Mesenchymal stem cell (in vitro differentiated cells and primary cell): Measurements from ENCODE around the gene TMEM214.

Experiments used
- DNase-seq: peaks from one replicate; pipeline ENCODE4 v3.0.0-alpha.2; 2013
- H2AFZ ChIP-seq: one replicate; pipeline ENCODE4 v1.6.1; 2013; ENCODE audit warnings: low read depth, mild to moderate bottlenecking, control low read depth, inconsistent platforms, low read length, moderate library complexity
- H2AK5ac ChIP-seq: 2 replicates; pipeline ENCODE4 v1.6.1; 2013; ENCODE audit warnings: low read length, moderate library complexity, mild to moderate bottlenecking, inconsistent platforms; ENCODE audit not compliant: severe bottlenecking
- H2BK120ac ChIP-seq: one replicate; pipeline ENCODE4 v1.6.1; 2013; ENCODE audit warnings: low read depth, mild to moderate bottlenecking, inconsistent platforms, low read length, moderate library complexity
- H2BK12ac ChIP-seq, 2 experiments: one replicate each; pipeline ENCODE4 v1.6.1; 2013; ENCODE audit warnings: inconsistent platforms in 2 of 2, low read length in 2 of 2, mild to moderate bottlenecking in 2 of 2, moderate library complexity in 2 of 2, control low read depth in 1 of 2
- H2BK15ac ChIP-seq: one replicate; pipeline ENCODE4 v1.6.1; 2013; ENCODE audit warnings: mild to moderate bottlenecking, low read depth, inconsistent platforms; ENCODE audit not compliant: poor library complexity, severe bottlenecking
- H2BK5ac ChIP-seq: 2 replicates; pipeline ENCODE4 v1.6.1; 2013; ENCODE audit warnings: low read depth, mild to moderate bottlenecking, low read length, control low read depth, inconsistent platforms; ENCODE audit not compliant: poor library complexity, severe bottlenecking
- H3K14ac ChIP-seq, 2 experiments: one replicate each; pipeline ENCODE4 v1.6.1; 2013; ENCODE audit warnings: inconsistent platforms in 2 of 2, low read length in 2 of 2, control low read depth in 1 of 2, mild to moderate bottlenecking in 1 of 2, moderate library complexity in 1 of 2
- H3K18ac ChIP-seq, 2 experiments: one replicate each; pipeline ENCODE4 v1.6.1; 2013; ENCODE audit warnings: inconsistent platforms in 2 of 2, low read length in 2 of 2, control low read depth in 1 of 2, low read depth in 1 of 2, mild to moderate bottlenecking in 1 of 2
- H3K23ac ChIP-seq, 2 experiments: one replicate each; pipeline ENCODE4 v1.6.1; 2013; ENCODE audit warnings: inconsistent platforms in 2 of 2, low read length in 2 of 2, mild to moderate bottlenecking in 2 of 2, moderate library complexity in 2 of 2, control low read depth in 1 of 2
- H3K27ac ChIP-seq: 2 replicates; pipeline ENCODE4 v1.5.1; 2013; ENCODE audit warnings: mild to moderate bottlenecking, moderate library complexity, low read length, control low read depth, inconsistent platforms; ENCODE audit not compliant: poor library complexity, severe bottlenecking
- H3K27me3 ChIP-seq, 2 experiments: 2 replicates each; pipeline versions ENCODE4 v1.6.1 to v1.7.0; 2013; ENCODE audit warnings: low read length in 2 of 2, mild to moderate bottlenecking in 2 of 2, moderate library complexity in 2 of 2, control low read depth in 1 of 2, inconsistent platforms in 1 of 2; ENCODE audit not compliant: control insufficient read depth in 1 of 2, insufficient read depth in 1 of 2
- H3K36me3 ChIP-seq, 2 experiments: 2 replicates each; pipeline versions ENCODE4 v1.6.1 to v1.7.0; 2013; ENCODE audit warnings: low read length in 2 of 2, control low read depth in 1 of 2, inconsistent platforms in 1 of 2, low read depth in 1 of 2, mild to moderate bottlenecking in 1 of 2; ENCODE audit not compliant: insufficient read depth in 2 of 2, control insufficient read depth in 1 of 2
- H3K4ac ChIP-seq, 2 experiments: one replicate each; pipeline ENCODE4 v1.6.1; 2013; ENCODE audit warnings: inconsistent platforms in 2 of 2, low read length in 2 of 2, mild to moderate bottlenecking in 2 of 2, moderate library complexity in 2 of 2, control low read depth in 1 of 2, low read depth in 1 of 2
- H3K4me1 ChIP-seq: 2 replicates; pipeline ENCODE4 v1.6.1; 2013; ENCODE audit warnings: low read depth, low read length, control low read depth; ENCODE audit not compliant: control insufficient read depth, insufficient read depth
- H3K4me2 ChIP-seq: 2 replicates; pipeline ENCODE4 v1.6.1; 2013; ENCODE audit warnings: low read length, mild to moderate bottlenecking, inconsistent platforms; ENCODE audit not compliant: poor library complexity, severe bottlenecking
- H3K4me3 ChIP-seq, 2 experiments: 2 replicates each; pipeline versions ENCODE4 v1.5.1 to v1.7.0; 2013; ENCODE audit warnings: low read length in 2 of 2, mild to moderate bottlenecking in 2 of 2, control low read depth in 1 of 2, low read depth in 1 of 2; ENCODE audit not compliant: insufficient read depth in 1 of 2
- H3K79me1 ChIP-seq: replicated peaks from 2 replicates; pipeline ENCODE4 v1.6.1; 2013; ENCODE audit warnings: mild to moderate bottlenecking, control low read depth, low read length, inconsistent platforms; ENCODE audit not compliant: poor library complexity, severe bottlenecking
- H3K9ac ChIP-seq: 2 replicates; pipeline ENCODE4 v1.7.0; 2013; ENCODE audit warnings: mild to moderate bottlenecking, low read length, moderate library complexity
- H3K9me3 ChIP-seq: 2 replicates; pipeline ENCODE4 v1.7.0; 2013; ENCODE audit warnings: mild to moderate bottlenecking, low read length; ENCODE audit not compliant: control insufficient read depth
- H4K8ac ChIP-seq: one replicate; pipeline ENCODE4 v1.6.1; 2013; ENCODE audit warnings: inconsistent platforms, mild to moderate bottlenecking, low read length, moderate library complexity
- H4K91ac ChIP-seq: one replicate; pipeline ENCODE4 v1.6.1; 2013; ENCODE audit warnings: mild to moderate bottlenecking, low read length, inconsistent platforms
- WGBS: methylation state at CpG from one replicate; pipeline ENCODE4 v1.1.7; 2013; ENCODE audit warnings: mixed read lengths; 5-methylcytosine and 5-hydroxymethylcytosine counted together

Gene TMEM214

GRCh38 chr2:27078267-27079194, 45.8 kb downstream of the TMEM214 start, which contains the start of gene EMILIN1:
Gene EMILIN1, plus strand, starts transcription at chr2:27078615. Its CDS starts 451 bp downstream, at chr2:27079066.
- no peak within 1 kb of the TSS for H2AK5ac ChIP-seq
- WGBS, result 11% methylated on average over 39 of the region's 41 CpGs
- H2BK15ac ChIP-seq, result peak within 1 kb of the TSS; percentile 39
- no peak within 1 kb of the TSS for H2BK5ac ChIP-seq
- peak within 1 kb of the TSS in 1 of 2 experiments; percentile 78 for H3K14ac ChIP-seq
- peak within 1 kb of the TSS; percentile 93 for H4K8ac ChIP-seq
- H2BK120ac ChIP-seq, result peak within 1 kb of the TSS; percentile 89
- H3K18ac ChIP-seq, result peak within 1 kb of the TSS; percentile 89 to 91
- peak within 1 kb of the TSS in 1 of 2 experiments; percentile 93 for H3K4me3 ChIP-seq
- peak; percentile 94 for DNase-seq
- peak within 1 kb of the TSS; percentile 88 to 92 for H2BK12ac ChIP-seq
- H2AFZ ChIP-seq, result peak within 1 kb of the TSS; percentile 44
- H3K36me3 ChIP-seq, result peaks cover 11 to 14% of the 10 kb centered on the region in 2 experiments
- H3K4me2 ChIP-seq, result no peak within 1 kb of the TSS
- H3K9me3 ChIP-seq, result no peaks in the 10 kb centered on the region
- H3K27me3 ChIP-seq, result no peaks in the 10 kb centered on the region
- H3K4ac ChIP-seq, result peak within 1 kb of the TSS; percentile 86
- peak within 1 kb of the TSS; percentile 94 for H4K91ac ChIP-seq
- peak within 1 kb of the TSS in 1 of 2 experiments; percentile 46 for H3K23ac ChIP-seq
- peaks cover 19% of the 10 kb centered on the region for H3K4me1 ChIP-seq
- peak within 1 kb of the TSS; percentile 91 for H3K9ac ChIP-seq
- H3K27ac ChIP-seq, result peak within 1 kb of the TSS; percentile 17
- H3K79me1 ChIP-seq, result no peaks in the 10 kb centered on the region

DNA sequence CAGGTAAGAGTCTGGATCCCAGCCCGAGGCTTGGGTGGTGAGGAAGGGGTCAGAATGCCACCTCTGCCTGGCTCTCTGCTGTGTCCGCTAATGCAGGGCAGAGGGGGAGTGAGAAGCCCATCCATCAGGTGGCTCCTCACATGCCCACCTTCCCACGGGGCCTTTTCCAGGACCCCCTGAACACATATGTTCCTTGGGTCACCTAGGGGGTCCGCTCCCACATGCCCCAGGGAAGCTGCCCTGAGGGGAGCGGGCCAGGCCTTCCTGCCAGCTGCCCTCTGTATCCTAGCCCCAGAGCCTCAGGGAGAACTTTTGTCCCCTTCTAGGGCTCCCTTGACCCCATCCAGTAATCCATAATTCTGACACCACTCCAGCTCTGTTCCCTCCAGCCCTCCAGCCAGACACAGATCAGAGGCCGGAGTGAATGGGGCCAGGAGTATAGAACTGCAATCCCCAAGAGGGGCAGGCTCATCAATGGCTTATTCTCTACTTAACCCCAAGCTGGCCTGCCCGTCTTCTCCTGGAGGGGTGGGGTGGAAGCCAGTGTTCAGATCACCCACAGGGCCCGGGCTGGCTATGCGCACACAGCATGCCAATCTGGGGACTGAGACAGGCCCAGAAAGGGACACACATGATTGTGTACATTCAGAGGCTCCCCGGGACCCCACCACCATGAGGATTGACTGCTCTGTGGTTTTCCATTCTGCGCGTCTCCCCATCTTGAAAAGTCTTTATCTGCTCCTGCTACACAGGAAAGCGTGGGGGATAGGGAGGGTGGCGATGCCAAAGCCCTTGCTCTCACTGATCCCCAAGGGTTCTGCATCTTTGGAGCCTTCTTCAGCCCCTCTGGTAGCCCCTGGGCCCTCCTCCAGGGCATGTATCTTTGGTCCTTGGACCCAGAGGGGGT, 46.7 kb downstream of the TMEM214 start:
- Histone ChIP-seq H2AFZ (no peak overlapping the region), H4K8ac (peak overlapping the region; percentile 93), H4K91ac (peak overlapping the region; percentile 95), H2BK12ac (peak overlapping the region; percentile 94), H3K4me3 (peak overlapping the region in 1 of 2 experiments; percentile 93), H3K18ac (peak overlapping the region; percentile 89 to 91), H3K79me1 (no peaks in the 10 kb centered on the region), H2BK5ac (no peak overlapping the region), H3K4me2 (no peak overlapping the region), H2BK120ac (peak overlapping the region; percentile 75), H2AK5ac (no peak overlapping the region), H3K36me3 (peaks cover 11 to 14% of the 10 kb centered on the region in 2 experiments), H3K4me1 (peaks cover 19% of the 10 kb centered on the region), H3K23ac (peak overlapping the region in 1 of 2 experiments; percentile 79), H3K4ac (peak overlapping the region; percentile 86), H3K9me3 (no peaks in the 10 kb centered on the region), H3K27me3 (no peaks in the 10 kb centered on the region), H2BK15ac (peak overlapping the region; percentile 78), H3K9ac (peak overlapping the region; percentile 91), H3K14ac (peak overlapping the region in 1 of 2 experiments; percentile 84), H3K27ac (no peak overlapping the region)
- peak; percentile 35 for DNase-seq
- 68% methylated on average over 13 of the region's 14 CpGs for WGBS

DNA sequence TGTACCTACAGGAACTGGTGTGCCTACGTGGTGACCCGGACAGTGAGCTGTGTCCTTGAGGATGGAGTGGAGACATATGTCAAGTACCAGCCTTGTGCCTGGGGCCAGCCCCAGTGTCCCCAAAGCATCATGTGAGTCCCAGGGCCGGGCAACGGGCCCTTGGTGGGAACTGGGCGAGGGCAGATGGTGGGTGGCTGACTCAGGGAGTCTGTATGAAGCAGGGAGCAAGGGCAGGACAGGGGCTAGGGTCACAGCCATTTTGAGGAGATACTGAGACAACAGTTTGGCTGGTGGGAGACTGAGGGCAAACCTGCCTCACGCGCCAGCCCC, 47.3 kb downstream of the TMEM214 start:
- peak overlapping the region in 1 of 2 experiments; percentile 93 for H3K4me3 ChIP-seq
- H3K18ac ChIP-seq, result peak overlapping the region; percentile 35 to 81
- peak overlapping the region; percentile 94 for H2BK12ac ChIP-seq
- H3K27ac ChIP-seq, result no peak overlapping the region
- peak overlapping the region; percentile 60 for H2BK15ac ChIP-seq
- H3K36me3 ChIP-seq, result peaks cover 11 to 14% of the 10 kb centered on the region in 2 experiments
- no peak for DNase-seq
- H3K4me1 ChIP-seq, result peaks cover 17% of the 10 kb centered on the region
- H4K8ac ChIP-seq, result no peak overlapping the region
- no peaks in the 10 kb centered on the region for H3K9me3 ChIP-seq
- no peak overlapping the region for H2BK5ac ChIP-seq
- H2AK5ac ChIP-seq, result peak overlapping the region; percentile 34
- WGBS, result 91% methylated on average over 7 of the region's 7 CpGs
- H2BK120ac ChIP-seq, result peak overlapping the region; percentile 45
- peak overlapping the region; percentile 95 for H4K91ac ChIP-seq
- no peaks in the 10 kb centered on the region for H3K79me1 ChIP-seq
- no peak overlapping the region for H2AFZ ChIP-seq
- peak overlapping the region in 1 of 2 experiments; percentile 89 for H3K23ac ChIP-seq
- H3K4ac ChIP-seq, result peak overlapping the region; percentile 86 to 97
- no peak overlapping the region for H3K4me2 ChIP-seq
- H3K14ac ChIP-seq, result peak overlapping the region in 1 of 2 experiments; percentile 82
- no peaks in the 10 kb centered on the region for H3K27me3 ChIP-seq
- peak overlapping the region; percentile 91 for H3K9ac ChIP-seq
